RWPE1 (cell line): ENCODE results near the gene SLC25A51.

Experiments
- CTCF ChIA-PET: fragments of 350-600 bp; sonication (Branson Sonifier 250); formaldehyde crosslinking; extraction: SDS; loops from one replicate; lab custom pipeline; 2021; lab: Yijun Ruan, JAX
- POLR2A ChIA-PET: fragments of 400-600 bp; formaldehyde crosslinking; extraction: SDS; loops from one replicate; lab custom pipeline; 2020; ENCODE audit warnings: antibody characterized with exemption; ENCODE audit not compliant: low non-redundant PET; lab: Yijun Ruan, JAX
- DNase-seq: peaks from one replicate; pipeline ENCODE4 v3.0.0; 2012; ENCODE audit warnings: low spot score
- H3K27ac ChIP-seq: fragments of 450-650 bp; 2 replicates; pipeline ENCODE4 v1.5.1; 2017
- TF ChIP-seq, protein P1 (sequence below): fragments of 450-650 bp; conservative IDR thresholded peaks from 2 replicates; pipeline ENCODE4 v1.5.1; 2017; ENCODE audit warnings: low read depth, mild to moderate bottlenecking

Gene SLC25A51

DNA sequence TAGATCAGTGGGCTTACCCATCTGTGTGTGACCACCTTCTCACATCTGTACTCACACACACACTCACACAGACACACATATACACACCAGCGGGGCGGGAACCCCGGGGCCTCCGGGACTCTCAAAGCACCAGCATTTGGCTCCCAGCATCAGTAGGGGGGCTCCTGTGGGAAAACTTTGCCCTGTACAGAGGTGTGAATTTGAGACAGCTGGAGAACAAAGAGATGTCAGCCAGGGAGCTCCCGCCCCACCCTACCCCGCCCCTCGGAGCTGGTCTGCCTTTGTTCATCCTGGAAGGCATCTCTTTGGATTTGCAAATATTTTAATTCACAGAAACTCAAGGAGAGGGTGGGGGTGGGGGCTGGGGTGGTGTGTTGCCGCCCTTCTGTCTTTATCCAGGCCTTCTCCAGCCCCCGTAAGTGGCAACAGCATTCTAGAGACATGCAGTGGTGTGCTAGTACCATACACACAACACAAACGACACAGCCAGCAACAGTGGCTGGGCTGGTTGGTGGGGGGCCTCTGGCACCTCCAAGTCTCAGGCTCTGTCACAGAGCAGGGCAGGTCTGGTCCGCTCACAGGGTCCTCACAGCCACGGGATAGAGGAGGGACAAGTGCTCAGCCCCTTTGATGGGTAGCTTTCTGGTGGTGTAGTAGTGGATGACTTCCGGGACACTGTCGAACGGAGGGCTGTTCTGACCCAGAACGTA lies 15.5 kb upstream of the SLC25A51 start:
- ChIA-PET CTCF (interaction anchor here (0.7 kb wide), 2 partner anchors 14 to 88 kb away, joined by 3 read pairs; no protein-coding TSS in a partner anchor), POLR2A (no interaction called here)
- TF ChIP-seq, protein P1, sequence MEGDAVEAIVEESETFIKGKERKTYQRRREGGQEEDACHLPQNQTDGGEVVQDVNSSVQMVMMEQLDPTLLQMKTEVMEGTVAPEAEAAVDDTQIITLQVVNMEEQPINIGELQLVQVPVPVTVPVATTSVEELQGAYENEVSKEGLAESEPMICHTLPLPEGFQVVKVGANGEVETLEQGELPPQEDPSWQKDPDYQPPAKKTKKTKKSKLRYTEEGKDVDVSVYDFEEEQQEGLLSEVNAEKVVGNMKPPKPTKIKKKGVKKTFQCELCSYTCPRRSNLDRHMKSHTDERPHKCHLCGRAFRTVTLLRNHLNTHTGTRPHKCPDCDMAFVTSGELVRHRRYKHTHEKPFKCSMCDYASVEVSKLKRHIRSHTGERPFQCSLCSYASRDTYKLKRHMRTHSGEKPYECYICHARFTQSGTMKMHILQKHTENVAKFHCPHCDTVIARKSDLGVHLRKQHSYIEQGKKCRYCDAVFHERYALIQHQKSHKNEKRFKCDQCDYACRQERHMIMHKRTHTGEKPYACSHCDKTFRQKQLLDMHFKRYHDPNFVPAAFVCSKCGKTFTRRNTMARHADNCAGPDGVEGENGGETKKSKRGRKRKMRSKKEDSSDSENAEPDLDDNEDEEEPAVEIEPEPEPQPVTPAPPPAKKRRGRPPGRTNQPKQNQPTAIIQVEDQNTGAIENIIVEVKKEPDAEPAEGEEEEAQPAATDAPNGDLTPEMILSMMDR = no peak
- peak overlapping the region; percentile 95 for H3K27ac ChIP-seq
- no peak for DNase-seq

- ChIA-PET CTCF (interaction anchor here (0.7 kb wide), 2 partner anchors 14 to 87 kb away, joined by 3 read pairs; no protein-coding TSS in a partner anchor), POLR2A (no interaction called here)
- no peak for DNase-seq
- TF ChIP-seq, protein P1 = no peak
- H3K27ac ChIP-seq = peak overlapping the region; percentile 95; the same call in 1 of the 2 replicates
Measured at GRCh38 chr9:37918665-37919170, 14.8 kb upstream of the SLC25A51 start.

- TF ChIP-seq, protein P1 = no peak
- peak overlapping the region; percentile 95 for H3K27ac ChIP-seq
- ChIA-PET CTCF (interaction anchor here (0.7 kb wide), 1 partner anchor 15 kb away, joined by 3 read pairs; no protein-coding TSS in a partner anchor), POLR2A (no interaction called here)
- no peak for DNase-seq
Measured at GRCh38 chr9:37917801-37918664, 14.1 kb upstream of the SLC25A51 start.

- ChIA-PET CTCF (interaction anchor here (0.6 to 0.7 kb wide), 4 partner anchors 28 to 346 kb away, joined by 3 to 5 read pairs (median 4); no protein-coding TSS in a partner anchor), POLR2A (no interaction called here)
- no peak for DNase-seq
- TF ChIP-seq, protein P1 = no peak
- H3K27ac ChIP-seq = peak overlapping the region; percentile 95
Measured at GRCh38 chr9:37917313-37917731, 13.4 kb upstream of the SLC25A51 start.

DNA sequence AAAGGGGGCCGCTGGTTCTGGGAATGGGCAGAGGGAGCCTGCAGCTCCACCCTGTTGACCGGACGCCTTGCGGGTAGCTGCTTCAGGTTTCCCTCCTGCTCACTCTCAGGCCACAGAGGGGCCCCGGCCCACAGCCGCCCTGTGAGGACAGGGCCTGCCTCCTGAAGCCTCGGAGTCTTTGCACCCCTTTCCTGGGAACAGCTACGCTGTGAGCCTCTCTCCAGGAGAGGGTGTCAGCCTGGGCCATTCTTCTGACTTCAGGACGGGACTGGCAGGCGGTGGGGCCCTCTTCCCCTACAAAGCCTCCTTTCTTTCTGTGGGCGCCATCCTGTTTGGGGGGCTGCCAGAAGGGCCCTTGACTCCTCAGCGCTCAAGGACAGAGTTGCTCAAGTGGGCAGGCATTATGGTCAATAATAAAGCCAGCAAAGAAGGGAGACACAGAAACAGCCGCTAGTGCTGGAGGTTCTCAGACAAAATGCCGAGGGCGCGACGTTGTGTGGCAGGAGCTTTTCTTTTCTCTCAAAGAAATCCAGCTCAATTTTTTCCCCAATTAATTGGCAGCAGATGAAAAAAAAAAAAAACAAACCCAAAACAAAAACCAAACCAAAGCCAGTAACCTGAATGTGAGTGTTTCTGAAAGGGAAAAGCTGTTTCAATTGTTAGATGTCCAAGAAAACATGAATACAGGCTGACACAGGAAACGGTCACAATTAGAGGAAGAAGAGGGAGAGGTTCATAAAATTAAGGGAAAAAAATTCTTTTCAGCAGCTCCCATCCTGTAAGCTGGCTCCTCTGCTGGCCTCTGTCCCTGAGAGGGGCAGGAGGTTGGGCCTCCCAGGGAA lies 12.8 kb upstream of the SLC25A51 start:
- peak overlapping the region; percentile 95 for H3K27ac ChIP-seq
- CTCF ChIA-PET = interaction anchor here (0.6 to 0.7 kb wide), 5 partner anchors 27 to 347 kb away, joined by 3 to 5 read pairs (median 4); no protein-coding TSS in a partner anchor
- no peak for DNase-seq
- POLR2A ChIA-PET = no interaction called here
- TF ChIP-seq, protein P1 = no peak
